ENCODE measurements around the gene COX18.

- TF ChIP-seq POLR2A (IDR thresholded peaks at IDR 0.05) (no peak), CTCF (IDR thresholded peaks at IDR 0.05) (no peak)
These were observed 33.4 kb downstream of the COX18 start for GRCh38 chr4:73036123-73036522.
